Measurements from ENCODE around the gene HOXA2. TPM values are rescaled to one million over a fixed set of nuclear protein-coding genes. Genes with fewer than 3 reads are reported as not detected.

Gene HOXA2
- total RNA-seq, 1 donor from 2014 or later: not detected

- peaks cover 22% of the 10 kb centered on the region for H3K4me1 Mint-ChIP-seq (ENCODE audit: low read depth, unreplicated experiment)
- H3K27me3 Mint-ChIP-seq (ENCODE audit: unreplicated experiment): peaks cover 26% of the 10 kb centered on the region
- H3K27ac Mint-ChIP-seq (ENCODE audit: unreplicated experiment): no peak overlapping the region
- peak; percentile 32 for DNase-seq
- no peak for TF ChIP-seq CTCF (IDR thresholded peaks at IDR 0.05; ENCODE audit: partially characterized antibody, unreplicated experiment)
- no peaks in the 10 kb centered on the region for H3K36me3 Mint-ChIP-seq (ENCODE audit: unreplicated experiment)
- peaks cover 4% of the 10 kb centered on the region for H3K9me3 Mint-ChIP-seq (ENCODE audit: unreplicated experiment)
- H3K4me3 Mint-ChIP-seq (ENCODE audit: unreplicated experiment): peak overlapping the region; percentile 59
These were observed 14.2 kb downstream of the HOXA2 start for GRCh38 chr7:27088002-27088922.

DNA sequence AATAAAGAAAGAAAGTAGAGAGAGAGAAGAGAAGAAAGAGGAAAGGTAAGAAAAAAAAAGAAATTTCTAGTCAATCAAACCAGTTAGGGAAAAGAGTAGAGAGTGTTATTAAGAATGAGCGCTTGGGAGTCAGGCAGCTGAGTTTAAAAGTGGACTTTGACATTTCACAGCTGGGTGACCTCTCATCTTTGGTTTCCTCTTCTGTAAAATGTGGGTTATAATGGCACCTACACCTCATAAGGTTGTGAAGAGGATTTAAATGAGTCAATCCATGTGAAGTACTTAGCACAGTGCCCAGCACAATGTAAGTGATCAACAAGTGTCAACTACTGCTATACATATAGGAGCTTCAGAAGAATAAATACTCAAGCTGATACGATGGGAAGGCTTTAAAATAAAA lies 18.8 kb downstream of the HOXA2 start:
- peaks cover 2% of the 10 kb centered on the region for H3K9me3 Mint-ChIP-seq (ENCODE audit: unreplicated experiment)
- no peaks in the 10 kb centered on the region for H3K4me1 Mint-ChIP-seq (ENCODE audit: low read depth, unreplicated experiment)
- no peak for TF ChIP-seq CTCF (IDR thresholded peaks at IDR 0.05; ENCODE audit: partially characterized antibody, unreplicated experiment)
- DNase-seq: no peak
- H3K36me3 Mint-ChIP-seq (ENCODE audit: unreplicated experiment): no peaks in the 10 kb centered on the region
- no peak overlapping the region for H3K27ac Mint-ChIP-seq (ENCODE audit: unreplicated experiment)
- H3K4me3 Mint-ChIP-seq (ENCODE audit: unreplicated experiment): no peak overlapping the region
- peaks cover 12% of the 10 kb centered on the region for H3K27me3 Mint-ChIP-seq (ENCODE audit: unreplicated experiment)

- Mint-ChIP-seq H3K27ac (ENCODE audit: unreplicated experiment) (no peak overlapping the region), H3K4me3 (ENCODE audit: unreplicated experiment) (no peak overlapping the region), H3K4me1 (ENCODE audit: low read depth, unreplicated experiment) (no peaks in the 10 kb centered on the region), H3K36me3 (ENCODE audit: unreplicated experiment) (no peaks in the 10 kb centered on the region), H3K27me3 (ENCODE audit: unreplicated experiment) (peaks cover 3% of the 10 kb centered on the region), H3K9me3 (ENCODE audit: unreplicated experiment) (no peaks in the 10 kb centered on the region)
- no peak for DNase-seq
- TF ChIP-seq CTCF (IDR thresholded peaks at IDR 0.05; ENCODE audit: partially characterized antibody, unreplicated experiment): no peak
These were observed 20.3 kb downstream of the HOXA2 start for GRCh38 chr7:27082171-27082570.

- H3K4me1 Mint-ChIP-seq (ENCODE audit: low read depth, unreplicated experiment): no peaks in the 10 kb centered on the region
- no peaks in the 10 kb centered on the region for H3K36me3 Mint-ChIP-seq (ENCODE audit: unreplicated experiment)
- no peak overlapping the region for H3K27ac Mint-ChIP-seq (ENCODE audit: unreplicated experiment)
- H3K4me3 Mint-ChIP-seq (ENCODE audit: unreplicated experiment): no peak overlapping the region
- no peaks in the 10 kb centered on the region for H3K9me3 Mint-ChIP-seq (ENCODE audit: unreplicated experiment)
- H3K27me3 Mint-ChIP-seq (ENCODE audit: unreplicated experiment): peaks cover 3% of the 10 kb centered on the region
- no peak for DNase-seq
- TF ChIP-seq CTCF (IDR thresholded peaks at IDR 0.05; ENCODE audit: partially characterized antibody, unreplicated experiment): no peak
These were observed 21.5 kb downstream of the HOXA2 start for GRCh38 chr7:27080844-27081436.

Data from glutamatergic neuron (in vitro differentiated cells).